Measurements from ENCODE around the gene CLEC19A.

The CLEC19A gene

GRCh38 chr16:19344224-19344801 is 58.8 kb downstream of the CLEC19A start:
- no peak overlapping the region for H3K27ac ChIP-seq
- DNase-seq (ENCODE audit: low spot score): no peak
- H3K4me3 ChIP-seq: no peak overlapping the region
- TF ChIP-seq CTCF (IDR thresholded peaks at IDR 0.05): no peak

GRCh38 chr16:19344980-19345379 is 59.4 kb downstream of the CLEC19A start:
- no peak for TF ChIP-seq CTCF (IDR thresholded peaks at IDR 0.05)
- H3K27ac ChIP-seq: no peak overlapping the region
- no peak for DNase-seq (ENCODE audit: low spot score)

GRCh38 chr16:19346335-19346922 is 60.9 kb downstream of the CLEC19A start:
- Histone ChIP-seq H3K27ac (no peak overlapping the region), H3K4me3 (no peak overlapping the region)
- DNase-seq (ENCODE audit: low spot score): no peak
- TF ChIP-seq CTCF (IDR thresholded peaks at IDR 0.05): no peak

More at GRCh38 chr16:19344980-19345379, 59.4 kb downstream of the CLEC19A start:
- H3K4me3 ChIP-seq: no peak overlapping the region

- no peak for TF ChIP-seq CTCF (IDR thresholded peaks at IDR 0.05)
- DNase-seq (ENCODE audit: low spot score): no peak
- H3K4me3 ChIP-seq: no peak overlapping the region
- no peak overlapping the region for H3K27ac ChIP-seq
These were observed 62.6 kb downstream of the CLEC19A start for GRCh38 chr16:19348125-19348524.

GRCh38 chr16:19348578-19349315 is 63.2 kb downstream of the CLEC19A start:
- TF ChIP-seq CTCF (IDR thresholded peaks at IDR 0.05): no peak
- DNase-seq (ENCODE audit: low spot score): no peak
- Histone ChIP-seq H3K4me3 (no peak overlapping the region), H3K27ac (no peak overlapping the region)

- TF ChIP-seq CTCF (IDR thresholded peaks at IDR 0.05): no peak
- DNase-seq (ENCODE audit: low spot score): no peak
These were observed 68.8 kb downstream of the CLEC19A start for GRCh38 chr16:19354371-19354770.

More at GRCh38 chr16:19354371-19354770, 68.8 kb downstream of the CLEC19A start:
- H3K27ac ChIP-seq: no peak overlapping the region
- H3K4me3 ChIP-seq: no peak overlapping the region
